ENCODE results near the gene CMTM7. TPM values are rescaled to one million over a fixed set of nuclear protein-coding genes. Genes with fewer than 3 reads are reported as not detected.
A peak's percentile ranks its signal among the peaks of the same experiment; 100 is the strongest.

CMTM7 gene
- total and polyA plus RNA-seq, 9 of the 15 experiments (the other 6 are each of a cell fraction or from before 2014, with no cell fraction given): 0.03 to 1.6 (median 0.42) TPM; not detected in 4

GRCh38 chr3:32502118-32502945 lies 110.7 kb downstream of the CMTM7 start, which contains the start of gene CMTM6 (continued):
- TF ChIP-seq REST (IDR thresholded peaks at IDR 0.05; ENCODE audit: borderline replicate concordance) (no peak; the same call in 1 of the 2 replicates), REST (CRISPR knock-in tag; IDR thresholded peaks at IDR 0.05; ENCODE audit: low read depth) (peak; percentile 44; the same call in 1 of the 2 replicates), SMARCC2 (IDR thresholded peaks at IDR 0.05; ENCODE audit: low read depth) (peak; percentile 58; the same call in 1 of the 2 replicates), HDAC8 (tag; IDR thresholded peaks at IDR 0.05) (no peak), ZNF695 (CRISPR knock-in tag; IDR thresholded peaks at IDR 0.05) (no peak), ATF2 (CRISPR knock-in tag; IDR thresholded peaks at IDR 0.05) (no peak), FOXM1 (IDR thresholded peaks at IDR 0.05; ENCODE audit: low read depth) (0 out of 2 replicates have a peak, but pooled peaks have one; percentile 57), FOXM1 (CRISPR knock-in tag; IDR thresholded peaks at IDR 0.05; ENCODE audit: low read depth) (no peak), ZNF239 (CRISPR knock-in tag; IDR thresholded peaks at IDR 0.05) (no peak), ZNF232 (CRISPR knock-in tag; IDR thresholded peaks at IDR 0.05) (no peak), SUPT5H (IDR thresholded peaks at IDR 0.05) (peak; percentile 85), CHD1 (IDR thresholded peaks at IDR 0.05; ENCODE audit: low read length) (peak; percentile 68), CREB5 (CRISPR knock-in tag; IDR thresholded peaks at IDR 0.05) (no peak), DDX20 (tag; IDR thresholded peaks at IDR 0.05; ENCODE audit: low read depth) (no peak), PTRF (tag; IDR thresholded peaks at IDR 0.05) (no peak), TAF15 (IDR thresholded peaks at IDR 0.05; ENCODE audit: low read depth, low read length) (no peak)

Data from K562 (cell line).